ENCODE data around the gene ZMYM3.

The ZMYM3 gene

GRCh38 chrX:71250841-71251240, 3.1 kb downstream of the ZMYM3 start:
- no peak overlapping the region for H3K4me3 ChIP-seq (ENCODE audit: low read depth, low read length)
- no peak for TF ChIP-seq CTCF (IDR thresholded peaks at IDR 0.05; ENCODE audit: borderline replicate concordance, insufficient read depth, low read depth, low read length)

DNA sequence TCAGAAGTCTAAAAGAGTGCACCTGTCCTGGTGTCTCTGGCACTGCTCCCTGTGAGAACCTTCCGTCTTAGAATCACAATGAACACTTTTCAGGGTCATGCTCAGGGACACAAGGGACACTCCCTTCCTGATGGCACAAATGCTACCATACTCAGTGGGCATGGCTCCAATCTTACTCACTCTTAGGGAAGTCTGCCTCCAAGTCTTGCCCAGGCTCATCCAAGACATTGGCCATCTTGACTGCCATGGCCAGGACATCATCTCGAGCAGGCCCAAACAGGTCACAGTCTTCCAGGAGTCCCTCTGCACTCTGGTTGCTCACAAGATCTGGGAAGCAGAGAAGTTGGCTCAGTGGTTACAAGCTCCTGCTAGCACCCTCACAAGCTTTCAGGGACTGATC, 8.8 kb downstream of the ZMYM3 start:
- no peak for TF ChIP-seq CTCF (IDR thresholded peaks at IDR 0.05; ENCODE audit: borderline replicate concordance, insufficient read depth, low read depth, low read length)
- H3K4me3 ChIP-seq (ENCODE audit: low read depth, low read length): no peak overlapping the region

GRCh38 chrX:71244359-71245128, 9.4 kb downstream of the ZMYM3 start:
- no peak overlapping the region for H3K4me3 ChIP-seq (ENCODE audit: low read depth, low read length)
- no peak for TF ChIP-seq CTCF (IDR thresholded peaks at IDR 0.05; ENCODE audit: borderline replicate concordance, insufficient read depth, low read depth, low read length)

GRCh38 chrX:71241301-71241700, 12.6 kb downstream of the ZMYM3 start:
- TF ChIP-seq CTCF (IDR thresholded peaks at IDR 0.05; ENCODE audit: borderline replicate concordance, insufficient read depth, low read depth, low read length): no peak
- no peak overlapping the region for H3K4me3 ChIP-seq (ENCODE audit: low read depth, low read length)

- no peak overlapping the region for H3K4me3 ChIP-seq (ENCODE audit: low read depth, low read length)
- no peak for TF ChIP-seq CTCF (IDR thresholded peaks at IDR 0.05; ENCODE audit: borderline replicate concordance, insufficient read depth, low read depth, low read length)
Measured at GRCh38 chrX:71239781-71240180, 14.2 kb downstream of the ZMYM3 start.

DNA sequence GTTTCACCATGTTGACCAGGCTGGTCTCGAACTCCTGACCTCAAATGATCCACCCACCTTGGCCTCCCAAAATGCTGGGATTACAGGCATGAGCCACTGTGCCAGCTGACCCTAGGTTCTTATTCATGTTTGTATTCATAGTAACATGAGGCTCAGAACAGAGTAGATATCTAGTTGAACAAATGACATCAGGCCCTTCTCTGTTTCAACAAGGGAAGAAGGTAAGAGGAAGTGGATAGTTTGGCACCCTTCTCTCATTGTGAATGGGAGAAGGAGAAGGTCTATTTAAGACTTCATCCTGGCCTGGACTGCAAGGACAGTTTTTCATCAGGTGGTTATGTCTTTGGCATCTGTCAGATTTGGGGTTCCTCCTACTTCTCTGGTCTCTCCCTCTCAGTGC, 17.1 kb downstream of the ZMYM3 start:
- no peak for TF ChIP-seq CTCF (IDR thresholded peaks at IDR 0.05; ENCODE audit: borderline replicate concordance, insufficient read depth, low read depth, low read length)
- H3K4me3 ChIP-seq (ENCODE audit: low read depth, low read length): no peak overlapping the region

DNA sequence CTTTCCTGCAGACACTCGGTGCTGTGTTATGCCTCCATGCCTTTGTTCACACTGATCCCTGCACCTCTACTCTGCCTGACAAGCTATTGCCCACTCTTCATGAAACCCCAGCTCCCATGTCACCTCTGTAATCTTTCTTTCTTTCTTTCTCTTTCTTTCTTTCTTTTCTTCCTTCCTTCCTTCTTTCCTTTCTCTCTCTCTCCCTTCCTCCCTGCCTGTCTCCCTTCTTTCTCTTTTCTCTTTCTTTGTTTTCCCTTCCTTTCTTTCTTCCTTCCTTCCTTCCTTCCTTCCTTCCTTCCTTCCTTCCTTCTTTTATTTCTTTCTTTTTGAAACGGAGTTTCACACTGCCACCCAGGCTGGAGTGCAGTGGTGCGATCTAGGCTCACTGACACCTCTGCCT, 18.5 kb downstream of the ZMYM3 start:
- H3K4me3 ChIP-seq (ENCODE audit: low read depth, low read length): no peak overlapping the region
- TF ChIP-seq CTCF (IDR thresholded peaks at IDR 0.05; ENCODE audit: borderline replicate concordance, insufficient read depth, low read depth, low read length): no peak
